ENCODE results near the gene NEDD9. TPM values are rescaled to one million over a fixed set of nuclear protein-coding genes. Genes with fewer than 3 reads are reported as not detected.

The NEDD9 gene
- total and polyA plus RNA-seq, 2 experiments from 2014 or later, result 4.4 to 13.0 TPM

DNA sequence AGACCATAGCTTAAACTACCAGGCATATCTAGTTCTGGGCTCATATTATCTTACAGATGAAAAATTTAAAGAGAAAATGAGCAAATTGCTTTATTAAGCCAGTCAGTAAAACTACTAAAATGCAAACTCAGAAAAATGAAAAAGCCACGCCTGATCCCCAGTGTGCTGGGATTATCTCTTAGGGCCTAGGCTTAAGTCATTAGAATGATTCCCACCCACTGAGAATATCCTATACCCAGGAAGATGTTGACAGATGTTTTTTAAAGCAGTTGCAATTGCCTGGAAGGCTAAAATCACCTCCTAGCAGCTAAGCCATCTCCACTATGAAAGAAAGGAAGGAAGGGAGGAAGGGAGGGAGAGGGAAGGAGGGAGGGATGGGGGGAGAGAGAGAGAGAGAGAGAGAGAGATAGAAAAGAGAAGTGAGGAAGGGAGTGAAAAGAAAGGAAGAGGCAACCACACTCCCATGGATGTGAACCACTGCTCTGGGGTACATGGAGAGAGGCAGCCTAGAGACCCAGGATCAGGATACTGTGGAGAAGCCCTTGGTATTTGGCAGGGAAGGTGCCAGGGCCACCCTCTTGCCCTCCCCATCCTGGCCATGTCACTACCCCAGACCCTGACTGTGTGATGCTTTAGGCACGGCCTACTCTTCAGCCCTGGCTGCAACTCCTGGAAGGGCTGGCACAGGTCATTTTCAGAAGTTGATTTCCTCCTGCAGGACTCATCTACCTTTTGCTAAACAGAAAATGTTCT lies 21.9 kb downstream of the NEDD9 start (continued):
- no peak for TF ChIP-seq ZNF462 (CRISPR knock-in tag; IDR thresholded peaks at IDR 0.05)
- TF ChIP-seq CREB1 (CRISPR knock-in tag; IDR thresholded peaks at IDR 0.05; ENCODE audit: low read depth), result no peak
- no peak for TF ChIP-seq NANOG (IDR thresholded peaks at IDR 0.05; ENCODE audit: borderline replicate concordance)
- no peak for TF ChIP-seq STAT1 (IDR thresholded peaks at IDR 0.05; ENCODE audit: unreplicated experiment)

DNA sequence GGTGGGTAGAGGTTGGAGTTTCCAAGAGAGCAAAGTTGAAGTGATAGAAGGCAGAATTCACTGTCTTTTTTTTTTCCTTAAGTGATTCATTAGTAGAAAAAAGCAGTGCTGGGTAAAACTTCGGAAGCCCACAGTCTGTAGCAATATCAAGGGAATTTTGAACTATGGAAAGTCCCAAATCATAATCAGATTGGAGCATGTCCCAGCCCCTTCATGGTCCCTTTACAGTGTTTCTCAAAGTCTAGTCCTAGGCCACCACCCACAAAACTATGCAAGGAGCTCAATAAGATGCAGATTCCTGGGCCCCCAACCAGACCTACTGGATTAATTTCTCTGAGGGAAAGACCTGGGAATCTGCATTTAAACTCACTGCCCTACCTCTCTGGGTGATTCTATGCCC lies 22.6 kb downstream of the NEDD9 start:
- peak overlapping the region; percentile 66; the same call in 1 of the 2 replicates for H3K4me2 ChIP-seq
- Mint-ChIP-seq H3K4me3 (no peak overlapping the region), H3K27ac (no peak overlapping the region), H3K9me3 (no peaks in the 10 kb centered on the region), H3K27me3 (ENCODE audit: insufficient read depth, low read depth, poor library complexity) (peaks cover 2% of the 10 kb centered on the region), H3K4me1 (peaks cover 43% of the 10 kb centered on the region), H3K36me3 (ENCODE audit: low read depth) (peaks cover 4% of the 10 kb centered on the region; the same call in 1 of the 3 replicates)
- ATAC-seq (no peak), DNase-seq (ENCODE audit: low spot score) (peak; percentile 26)
- H3K79me2 ChIP-seq (replicated peaks; ENCODE audit: insufficient read depth), result no peaks in the 10 kb centered on the region
- H3K4me3 ChIP-seq, result no peak overlapping the region
- H3K27ac ChIP-seq (ENCODE audit: low read depth), result peak overlapping the region; percentile 65; the same call in 1 of the 2 replicates
- H3F3A ChIP-seq (replicated peaks; ENCODE audit: low read depth), result no peaks in the 10 kb centered on the region
- H4K20me1 ChIP-seq (replicated peaks; ENCODE audit: insufficient read depth), result no peaks in the 10 kb centered on the region
- H2AFZ ChIP-seq, result no peak overlapping the region
- H3K4me1 ChIP-seq (ENCODE audit: insufficient read depth), result peaks cover 37% of the 10 kb centered on the region
- no peaks in the 10 kb centered on the region for H3K9me2 ChIP-seq (ENCODE audit: insufficient read depth)
- H3K36me3 ChIP-seq (ENCODE audit: insufficient read depth), result no peaks in the 10 kb centered on the region
- H3K27me3 ChIP-seq (ENCODE audit: insufficient read depth), result no peaks in the 10 kb centered on the region
- TF ChIP-seq ETS1 (IDR thresholded peaks at IDR 0.05), result no peak
- no peak for TF ChIP-seq JUNB (IDR thresholded peaks at IDR 0.05; ENCODE audit: unreplicated experiment)
- TF ChIP-seq ZNF331 (CRISPR knock-in tag; IDR thresholded peaks at IDR 0.05; ENCODE audit: low read depth), result no peak
- no peak for TF ChIP-seq STAT1 (IDR thresholded peaks at IDR 0.05; ENCODE audit: unreplicated experiment)
- TF ChIP-seq ZNF114 (CRISPR knock-in tag; IDR thresholded peaks at IDR 0.05), result no peak
- TF ChIP-seq EZH2 (IDR thresholded peaks at IDR 0.05; ENCODE audit: low read depth, unreplicated experiment), result no peak

All from GM23338 (cell line).